ENCODE data around the gene IGBP1. TPM values are rescaled to one million over a fixed set of nuclear protein-coding genes. Genes with fewer than 3 reads are reported as not detected.
"Not testable (repeated sequence)": the region's sequence is repeated elsewhere in the genome, so short reads cannot be mapped to it uniquely, and the experiment has no call there.

Gene IGBP1
- 10 to 100 TPM; 36.0 to 37.2 TPM for total RNA-seq

DNA sequence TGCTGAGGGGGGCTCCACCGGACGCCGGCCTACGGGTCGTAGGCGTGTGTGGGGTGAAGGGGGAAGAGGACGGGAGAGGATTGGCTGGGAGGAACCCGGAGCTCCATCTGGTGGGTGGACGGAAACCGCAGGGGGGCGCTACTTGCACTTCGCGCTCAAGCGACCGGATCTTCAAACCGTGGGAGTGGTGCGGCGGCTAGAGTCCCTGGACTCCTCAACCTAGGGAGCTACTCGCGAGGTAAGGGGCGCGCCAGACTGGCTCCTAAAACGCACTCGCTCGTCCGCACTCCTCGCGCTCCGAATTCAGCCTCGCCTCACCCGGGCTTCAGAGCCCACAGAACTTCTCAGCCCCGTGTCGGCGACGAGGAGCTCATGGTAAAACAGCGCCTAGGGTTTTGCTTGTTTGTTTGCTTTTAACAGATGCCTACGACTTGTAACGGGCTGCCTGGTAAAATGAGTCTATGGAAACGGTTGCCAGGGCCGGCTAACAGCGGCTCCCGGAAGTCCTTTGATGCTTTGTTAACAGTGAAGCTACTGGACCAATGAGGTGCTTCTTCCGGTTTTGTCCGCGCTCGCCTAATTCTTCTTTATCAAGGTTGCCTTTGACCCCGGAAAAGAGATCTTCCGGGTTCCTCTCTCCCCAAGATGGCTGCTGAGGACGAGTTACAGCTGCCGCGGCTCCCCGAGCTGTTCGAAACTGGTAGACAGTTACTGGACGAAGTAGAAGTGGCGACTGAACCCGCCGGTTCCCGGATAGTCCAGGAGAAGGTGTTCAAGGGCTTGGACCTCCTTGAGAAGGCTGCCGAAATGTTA is at the start of gene IGBP1:
Gene IGBP1, plus strand, starts transcription at position 145 of the 813 bp plus-strand sequence. Its CDS starts 501 bp downstream, at position 646.
- peaks cover 20% of the 10 kb centered on the region for H3K4me1 Mint-ChIP-seq
- DNase-seq: peak; percentile 73
- H3K27me3 Mint-ChIP-seq: no peaks in the 10 kb centered on the region
- peak within 1 kb of the TSS; percentile 97 for H3K4me3 Mint-ChIP-seq
- H3K27ac Mint-ChIP-seq: peak within 1 kb of the TSS; percentile 96
- H3K9me3 Mint-ChIP-seq: no peaks in the 10 kb centered on the region
- peaks cover 12% of the 10 kb centered on the region for H3K36me3 Mint-ChIP-seq

DNA sequence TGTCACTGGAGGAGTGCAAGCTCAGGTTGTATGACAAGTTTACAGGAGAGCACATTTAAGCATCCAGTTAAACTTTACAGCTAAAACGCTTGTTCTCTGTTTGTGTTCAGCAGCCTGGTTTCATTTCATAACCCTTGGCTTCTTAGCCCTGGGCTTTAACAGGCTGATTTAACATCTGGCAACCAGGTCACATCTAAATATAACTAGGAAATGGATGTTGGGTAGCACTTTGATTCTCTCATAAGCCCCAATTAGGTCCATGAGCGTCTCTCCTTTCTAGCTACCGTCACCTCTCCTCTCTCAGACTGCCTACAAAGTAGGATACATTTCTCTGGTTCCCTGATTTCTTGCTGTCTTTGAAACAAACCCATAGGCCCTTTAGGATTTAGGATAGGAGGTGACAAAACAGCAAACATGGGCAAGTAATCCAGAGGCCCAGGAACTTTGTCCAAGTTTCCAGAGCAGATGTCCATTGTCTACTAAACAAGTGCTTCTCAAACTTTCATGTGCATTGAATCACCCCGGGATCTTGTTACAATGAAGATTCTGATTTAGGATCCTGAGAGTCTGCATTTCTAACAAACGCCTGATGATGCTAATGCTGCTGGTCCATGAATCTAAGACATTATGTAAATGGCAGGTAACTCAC is 48.5 kb upstream of the IGBP1 start:
- H3K9me3 Mint-ChIP-seq: no peaks in the 10 kb centered on the region
- DNase-seq: no peak
- H3K36me3 Mint-ChIP-seq: no peaks in the 10 kb centered on the region
- no peaks in the 10 kb centered on the region for H3K4me1 Mint-ChIP-seq
- H3K27me3 Mint-ChIP-seq: no peaks in the 10 kb centered on the region
- no peak overlapping the region for H3K27ac Mint-ChIP-seq
- H3K4me3 Mint-ChIP-seq: no peak overlapping the region

- H3K9me3 Mint-ChIP-seq: no peaks in the 10 kb centered on the region
- DNase-seq: no peak
- no peaks in the 10 kb centered on the region for H3K27me3 Mint-ChIP-seq
- no peak overlapping the region for H3K27ac Mint-ChIP-seq
- no peaks in the 10 kb centered on the region for H3K4me1 Mint-ChIP-seq
- no peak overlapping the region for H3K4me3 Mint-ChIP-seq
- H3K36me3 Mint-ChIP-seq: no peaks in the 10 kb centered on the region
Observed at GRCh38 chrX:70087857-70088630, 45.2 kb upstream of the IGBP1 start.

GRCh38 chrX:70088751-70089150 is 44.5 kb upstream of the IGBP1 start:
- Mint-ChIP-seq H3K4me3 (no peak overlapping the region), H3K4me1 (no peaks in the 10 kb centered on the region), H3K36me3 (no peaks in the 10 kb centered on the region), H3K27ac (no peak overlapping the region), H3K27me3 (no peaks in the 10 kb centered on the region), H3K9me3 (no peaks in the 10 kb centered on the region)
- no peak for DNase-seq

DNA sequence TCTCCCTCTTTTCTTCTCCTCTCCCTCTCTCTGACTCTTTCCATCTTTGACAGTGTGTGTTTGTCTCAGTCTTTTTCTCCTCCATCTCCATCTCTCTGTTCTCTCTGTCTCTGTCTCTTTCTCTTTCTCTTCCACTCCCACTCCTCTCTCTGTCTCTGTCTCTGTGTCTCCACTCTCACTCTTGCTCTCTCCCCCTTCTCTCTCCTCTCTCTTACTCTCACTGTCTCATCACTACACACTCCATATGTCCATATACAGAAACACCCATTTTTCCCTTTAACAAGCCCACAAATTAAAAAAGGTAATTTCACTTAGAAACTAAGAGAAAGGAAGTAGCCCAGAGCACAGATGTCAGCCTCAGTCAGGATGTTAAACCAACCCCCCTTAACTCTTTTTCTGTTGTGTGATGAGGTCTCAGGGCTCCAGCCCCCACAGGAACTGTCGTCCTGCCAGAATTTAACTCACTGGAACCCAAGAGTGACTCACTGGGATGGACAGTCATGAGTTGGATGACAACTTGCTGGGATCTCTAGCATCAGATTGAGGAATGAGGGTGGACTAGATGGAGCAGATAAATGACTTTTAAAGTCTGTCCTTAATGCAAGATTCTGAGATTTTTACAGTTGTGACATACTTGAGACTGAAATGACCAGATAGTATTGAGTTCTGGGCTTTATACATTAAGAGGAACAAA is 43.5 kb upstream of the IGBP1 start:
- Mint-ChIP-seq H3K4me3 (no peak overlapping the region), H3K4me1 (no peaks in the 10 kb centered on the region)
- no peak for DNase-seq

GRCh38 chrX:70092247-70092646 is 41.0 kb upstream of the IGBP1 start:
- no peak for DNase-seq
- Mint-ChIP-seq H3K36me3 (no peaks in the 10 kb centered on the region), H3K27ac (no peak overlapping the region), H3K4me3 (no peak overlapping the region), H3K4me1 (no peaks in the 10 kb centered on the region), H3K9me3 (no peaks in the 10 kb centered on the region), H3K27me3 (no peaks in the 10 kb centered on the region)

More for the DNA sequence above, 43.5 kb upstream of the IGBP1 start:
- Mint-ChIP-seq H3K9me3 (no peaks in the 10 kb centered on the region), H3K27ac (no peak overlapping the region), H3K27me3 (no peaks in the 10 kb centered on the region), H3K36me3 (no peaks in the 10 kb centered on the region)

DNA sequence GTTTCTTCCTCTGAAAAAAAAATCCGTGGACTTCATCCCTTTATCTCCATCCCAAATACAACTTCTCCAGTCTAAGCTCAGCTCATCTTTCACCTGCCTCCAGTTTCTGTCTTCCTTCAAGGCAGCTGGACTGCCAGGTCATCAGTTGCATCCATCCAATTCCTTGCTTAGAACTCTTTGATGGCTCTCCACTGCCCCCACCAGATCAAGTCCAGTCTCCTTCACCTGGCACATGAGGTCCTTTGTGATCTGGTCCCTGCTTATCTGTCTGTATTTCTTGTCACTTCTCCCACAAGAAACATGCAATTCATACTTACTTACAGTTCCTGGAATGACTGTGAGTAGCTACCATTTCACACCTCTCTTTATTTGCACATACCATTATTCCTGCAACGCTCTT is 37.2 kb upstream of the IGBP1 start:
- no peaks in the 10 kb centered on the region for H3K9me3 Mint-ChIP-seq
- H3K36me3 Mint-ChIP-seq: no peaks in the 10 kb centered on the region
- DNase-seq: no peak
- H3K27ac Mint-ChIP-seq: no peak overlapping the region
- no peak overlapping the region for H3K4me3 Mint-ChIP-seq
- H3K4me1 Mint-ChIP-seq: no peaks in the 10 kb centered on the region
- H3K27me3 Mint-ChIP-seq: peaks cover 6% of the 10 kb centered on the region

- Mint-ChIP-seq H3K4me1 (no peaks in the 10 kb centered on the region), H3K27ac (no peak overlapping the region), H3K4me3 (no peak overlapping the region), H3K36me3 (no peaks in the 10 kb centered on the region), H3K9me3 (no peaks in the 10 kb centered on the region), H3K27me3 (no peaks in the 10 kb centered on the region)
- no peak for DNase-seq
Observed at GRCh38 chrX:70105229-70105628, 28.0 kb upstream of the IGBP1 start.

- not testable (repeated sequence) for H3K27ac Mint-ChIP-seq, H3K27me3 Mint-ChIP-seq, H3K4me1 Mint-ChIP-seq, H3K9me3 Mint-ChIP-seq, DNase-seq, H3K36me3 Mint-ChIP-seq, H3K4me3 Mint-ChIP-seq
Observed at GRCh38 chrX:70111436-70112026, 21.7 kb upstream of the IGBP1 start.

DNA sequence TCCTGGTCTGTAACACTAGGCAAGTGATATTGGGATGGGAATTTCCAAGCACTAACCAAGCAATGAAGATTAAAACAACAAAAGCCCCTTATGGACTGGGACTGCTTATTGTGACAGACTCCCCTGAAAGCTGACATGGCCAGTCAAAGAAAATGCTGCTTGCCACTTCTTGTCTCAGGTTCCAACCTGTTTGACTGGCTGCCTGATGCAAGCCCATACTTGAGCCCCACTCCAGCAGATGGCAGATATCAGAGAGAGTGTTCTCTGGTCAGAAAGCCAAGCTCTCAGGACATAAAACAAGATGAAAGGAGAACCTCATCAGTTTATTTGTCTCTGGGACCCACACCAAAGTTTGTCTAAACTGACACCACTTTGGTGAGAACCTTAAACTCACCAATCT is 15.5 kb upstream of the IGBP1 start:
- peaks cover 1% of the 10 kb centered on the region for H3K9me3 Mint-ChIP-seq
- no peak overlapping the region for H3K27ac Mint-ChIP-seq
- H3K4me3 Mint-ChIP-seq: no peak overlapping the region
- no peaks in the 10 kb centered on the region for H3K4me1 Mint-ChIP-seq
- no peak for DNase-seq
- H3K27me3 Mint-ChIP-seq: no peaks in the 10 kb centered on the region
- H3K36me3 Mint-ChIP-seq: peaks cover 2% of the 10 kb centered on the region

DNA sequence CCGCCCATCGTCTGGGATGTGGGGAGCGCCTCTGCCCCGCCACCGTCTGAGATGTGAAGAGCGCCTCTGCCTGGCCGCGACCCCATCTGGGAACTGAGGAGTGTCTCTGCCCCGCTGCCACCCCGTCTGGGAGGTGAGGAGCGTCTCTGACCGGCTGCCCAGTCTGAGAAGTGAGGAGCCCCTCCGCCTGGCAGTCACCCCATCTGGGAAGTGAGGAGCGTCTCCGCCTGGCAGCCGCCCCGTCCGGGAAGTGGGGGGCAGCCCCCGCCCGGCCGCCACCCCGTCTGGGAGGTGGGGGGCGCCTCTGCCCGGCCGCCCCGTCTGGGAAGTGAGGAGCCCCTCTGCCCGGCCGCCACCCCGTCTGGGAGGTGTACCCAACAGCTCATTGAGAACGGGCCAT is 10.2 kb upstream of the IGBP1 start:
- H3K4me1 Mint-ChIP-seq, H3K27me3 Mint-ChIP-seq, DNase-seq, H3K9me3 Mint-ChIP-seq, H3K4me3 Mint-ChIP-seq, H3K27ac Mint-ChIP-seq, H3K36me3 Mint-ChIP-seq: not testable (repeated sequence)

DNA sequence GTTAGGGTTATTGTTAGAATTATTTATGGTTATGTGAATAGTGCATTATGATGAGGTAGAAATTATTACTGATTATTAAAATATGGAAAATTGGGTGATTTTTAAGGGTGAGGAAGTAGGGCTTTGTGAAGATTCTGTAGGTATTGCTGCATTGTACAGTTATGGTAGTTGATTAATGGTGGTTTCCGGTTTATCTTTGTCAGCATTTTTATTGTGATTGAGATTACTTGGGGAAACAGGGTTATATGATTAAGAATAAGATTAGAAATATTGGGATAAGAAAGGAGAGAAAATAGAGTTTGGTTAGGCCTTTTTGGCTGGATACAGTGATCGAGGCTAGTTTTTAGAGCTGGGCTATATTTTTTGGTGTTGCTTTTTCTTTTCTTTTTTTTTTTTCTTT is 8.6 kb upstream of the IGBP1 start:
- Mint-ChIP-seq H3K36me3 (no peaks in the 10 kb centered on the region), H3K9me3 (no peaks in the 10 kb centered on the region)

DNA sequence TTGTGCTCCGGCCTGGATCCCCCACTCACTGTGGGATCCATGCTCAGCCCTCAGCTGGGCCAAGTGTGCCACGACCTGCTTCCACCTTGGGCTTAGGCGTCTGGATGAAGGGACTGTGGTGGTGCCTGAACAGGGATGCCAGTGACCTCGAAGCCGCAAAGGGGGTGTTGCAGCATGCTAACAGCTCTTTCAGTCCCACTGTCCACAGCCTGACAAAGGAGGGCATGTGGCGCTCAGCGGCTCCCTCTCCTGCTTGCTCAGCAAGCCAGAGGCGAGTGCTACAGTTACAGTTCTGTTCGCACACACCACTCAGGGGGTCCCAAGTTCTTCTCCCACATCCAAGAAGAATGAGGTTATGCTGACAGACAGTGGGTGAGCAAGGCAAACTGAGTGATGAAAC is 5.2 kb upstream of the IGBP1 start:
- Mint-ChIP-seq H3K4me1 (peaks cover 12% of the 10 kb centered on the region), H3K27ac (no peak overlapping the region), H3K27me3 (no peaks in the 10 kb centered on the region), H3K4me3 (no peak overlapping the region), H3K36me3 (no peaks in the 10 kb centered on the region), H3K9me3 (no peaks in the 10 kb centered on the region)
- no peak for DNase-seq

More for the DNA sequence above, 8.6 kb upstream of the IGBP1 start:
- H3K27me3 Mint-ChIP-seq: no peaks in the 10 kb centered on the region
- no peak overlapping the region for H3K27ac Mint-ChIP-seq
- peaks cover 4% of the 10 kb centered on the region for H3K4me1 Mint-ChIP-seq
- H3K4me3 Mint-ChIP-seq: no peak overlapping the region
- DNase-seq: no peak

- Mint-ChIP-seq H3K36me3 (peaks cover 5% of the 10 kb centered on the region), H3K9me3 (no peaks in the 10 kb centered on the region), H3K4me3 (no peak overlapping the region), H3K4me1 (peaks cover 12% of the 10 kb centered on the region), H3K27me3 (no peaks in the 10 kb centered on the region), H3K27ac (no peak overlapping the region)
- DNase-seq: no peak
Observed at GRCh38 chrX:70129816-70130215, 3.4 kb upstream of the IGBP1 start.

All from activated naive CD8-positive, alpha-beta T cell treated with anti-CD3 and anti-CD28 coated beads for 36 hours (primary cell).